ENCODE results near the gene APOL2.
"Not testable (repeated sequence)": the region's sequence is repeated elsewhere in the genome, so short reads cannot be mapped to it uniquely, and the experiment has no call there.

Gene APOL2

GRCh38 chr22:36196254-36197064 is 42.9 kb downstream of the APOL2 start:
- DNase-seq (ENCODE audit: low read depth): no peak

GRCh38 chr22:36194971-36195370 is 44.4 kb downstream of the APOL2 start:
- DNase-seq (ENCODE audit: low read depth): peak; percentile 11

DNA sequence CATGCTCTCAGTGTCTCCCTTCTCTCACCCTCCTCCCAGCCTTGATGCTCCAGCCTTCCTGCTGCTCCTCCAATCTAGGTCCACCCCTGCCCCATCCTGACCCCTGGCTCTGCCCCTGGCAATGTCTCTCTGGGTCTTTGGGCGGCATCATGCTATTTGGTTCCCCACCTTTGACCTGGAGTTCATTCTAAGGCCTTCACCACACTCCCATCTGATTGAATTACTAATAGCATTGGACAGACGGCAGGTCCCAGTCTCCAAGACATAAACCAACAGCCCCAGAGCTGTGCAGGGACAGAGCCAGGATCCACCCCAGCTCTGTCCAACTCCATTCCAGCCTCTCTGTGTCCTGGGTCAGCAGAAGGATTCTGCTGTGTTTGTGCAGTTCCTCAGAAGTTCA is 44.9 kb downstream of the APOL2 start:
- DNase-seq (ENCODE audit: low read depth): no peak

DNA sequence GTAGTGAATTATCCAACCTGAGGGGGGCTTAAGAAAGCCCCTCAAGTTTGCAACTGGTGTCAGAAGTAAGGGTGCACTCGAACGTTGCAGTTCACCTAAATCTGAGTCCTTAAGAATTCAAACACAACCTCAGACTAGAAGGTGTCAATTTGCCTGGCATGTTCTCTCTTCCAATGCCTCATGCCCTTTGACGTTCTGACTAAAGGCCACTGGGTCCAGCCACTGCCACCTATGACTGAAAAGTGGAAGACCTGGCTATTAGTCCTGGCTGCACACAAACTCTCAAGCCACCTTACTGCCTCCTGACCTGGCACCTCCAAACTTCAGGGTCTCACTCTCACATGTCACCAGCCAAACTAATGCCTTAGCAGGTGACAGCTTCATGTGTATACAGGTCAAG is 45.8 kb downstream of the APOL2 start:
- no peak for DNase-seq (ENCODE audit: low read depth)

GRCh38 chr22:36193171-36193570 is 46.2 kb downstream of the APOL2 start:
- DNase-seq (ENCODE audit: low read depth): no peak

- DNase-seq (ENCODE audit: low read depth): no peak
Observed at GRCh38 chr22:36192542-36192941, 46.8 kb downstream of the APOL2 start.

DNA sequence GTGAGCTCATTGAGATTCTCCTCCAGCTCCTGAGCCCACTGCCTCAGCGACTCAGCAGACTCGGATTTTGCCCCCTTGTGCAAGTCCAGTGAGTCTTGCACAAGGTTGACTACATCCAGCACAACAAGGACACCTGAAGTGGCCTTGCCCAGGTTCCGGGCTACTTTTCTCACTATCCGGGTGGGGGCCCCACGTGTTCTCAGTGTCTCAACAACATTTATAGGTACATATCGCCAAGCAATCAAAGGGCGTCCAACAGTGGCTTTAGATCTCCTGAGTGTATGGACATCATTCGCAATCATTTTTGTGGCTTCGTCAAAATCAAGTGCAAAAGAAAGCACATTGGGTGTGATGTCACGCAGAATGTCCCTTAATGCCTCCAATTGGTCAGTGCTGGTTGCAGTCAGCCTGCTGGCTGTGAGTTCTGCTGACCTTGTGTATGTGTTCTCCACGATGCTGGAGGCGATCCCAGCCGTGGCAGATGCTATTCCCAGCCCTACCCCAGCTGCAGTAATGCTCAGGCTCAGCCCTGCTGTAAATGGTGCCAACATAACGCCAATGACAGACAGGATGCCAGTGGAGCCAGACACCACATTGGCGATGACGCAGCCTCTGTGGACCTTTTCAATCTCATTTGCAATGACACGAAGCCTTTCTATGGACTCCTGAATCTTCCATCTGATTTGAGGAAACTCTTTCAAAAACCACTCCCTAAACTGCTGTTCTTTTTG is 48.1 kb downstream of the APOL2 start:
- no peak for DNase-seq (ENCODE audit: low read depth)

- DNase-seq (ENCODE audit: low read depth): not testable (repeated sequence)
Observed at GRCh38 chr22:36187862-36188261, 51.5 kb downstream of the APOL2 start.

DNA sequence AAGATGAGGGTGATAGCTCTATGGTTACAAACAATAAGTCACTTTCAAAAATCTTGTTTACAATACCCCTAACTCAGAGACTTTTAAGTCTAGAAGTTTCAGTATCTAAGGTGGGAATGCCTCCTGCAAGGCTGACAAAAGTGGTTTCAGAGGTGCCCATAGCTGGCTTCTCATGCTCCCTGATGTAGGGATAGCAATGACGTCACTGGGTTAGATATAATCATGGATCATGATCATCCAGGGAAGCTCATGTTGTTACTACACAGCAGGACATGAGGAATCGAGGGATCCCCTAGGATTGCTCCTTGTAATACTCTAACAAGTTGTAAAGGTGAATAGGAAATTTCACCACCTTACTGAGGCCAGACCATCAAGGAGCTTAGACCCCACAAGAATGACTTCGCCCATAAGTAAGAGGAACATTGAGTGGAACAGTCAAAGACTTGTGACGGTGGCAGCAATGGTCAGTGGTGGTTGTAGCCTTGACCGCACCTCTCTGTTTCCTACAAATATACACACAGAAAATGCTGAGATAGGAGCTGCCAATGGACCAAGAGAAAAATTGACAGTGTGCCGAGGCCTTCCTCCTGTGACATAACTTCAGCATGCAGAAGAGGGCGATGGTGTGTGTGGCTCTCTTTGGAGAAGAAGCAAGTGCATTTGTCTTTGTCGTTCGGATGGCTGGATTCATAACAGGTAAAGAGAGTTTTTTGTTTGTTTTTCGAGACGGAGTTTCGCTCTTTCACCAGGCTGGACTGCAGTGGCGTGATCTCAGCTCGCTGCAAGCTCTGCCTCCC is 53.3 kb downstream of the APOL2 start:
- DNase-seq (ENCODE audit: low read depth): no peak

GRCh38 chr22:36184433-36185025 is 54.8 kb downstream of the APOL2 start:
- DNase-seq (ENCODE audit: low read depth): no peak

DNA sequence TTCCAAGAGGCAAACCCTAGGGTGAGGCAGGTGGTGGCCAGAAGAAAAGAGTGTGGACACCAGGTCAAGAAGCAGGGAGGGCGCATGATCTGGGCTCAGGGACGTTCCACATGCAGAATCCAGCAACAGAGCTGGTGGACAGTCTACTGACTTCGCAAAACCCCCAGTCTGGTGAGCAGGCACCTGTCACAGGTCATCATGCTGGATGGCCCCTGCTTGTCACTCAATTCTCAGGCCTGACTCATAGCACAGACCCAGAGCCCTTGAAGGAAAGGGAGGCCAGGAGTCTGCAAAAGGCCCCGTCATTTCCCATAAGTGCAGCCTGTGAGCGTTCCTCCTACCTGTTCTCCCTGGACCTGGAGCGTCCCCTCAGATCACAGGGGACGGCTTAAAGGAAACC is 55.9 kb downstream of the APOL2 start:
- DNase-seq (ENCODE audit: low read depth): no peak

DNA sequence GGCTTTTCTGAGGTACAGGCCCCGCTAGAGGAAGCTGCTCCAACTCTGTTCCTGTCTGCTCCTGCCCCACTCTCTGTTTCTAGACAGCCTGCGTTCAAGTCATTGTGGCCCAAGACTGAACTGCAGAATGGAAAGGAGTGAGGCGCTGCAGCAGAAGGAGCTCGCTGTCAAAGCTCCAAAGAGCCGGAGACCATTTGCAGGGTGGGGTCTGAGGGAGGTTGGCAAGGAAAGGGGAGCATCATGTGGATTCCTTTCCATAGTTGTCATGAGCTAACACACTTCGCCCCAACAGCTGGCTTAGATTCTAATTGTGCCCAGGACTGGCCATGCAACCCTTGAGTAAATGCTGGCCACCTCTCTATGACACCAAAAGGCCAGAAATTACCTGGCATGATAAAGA is 56.5 kb downstream of the APOL2 start:
- no peak for DNase-seq (ENCODE audit: low read depth)

DNA sequence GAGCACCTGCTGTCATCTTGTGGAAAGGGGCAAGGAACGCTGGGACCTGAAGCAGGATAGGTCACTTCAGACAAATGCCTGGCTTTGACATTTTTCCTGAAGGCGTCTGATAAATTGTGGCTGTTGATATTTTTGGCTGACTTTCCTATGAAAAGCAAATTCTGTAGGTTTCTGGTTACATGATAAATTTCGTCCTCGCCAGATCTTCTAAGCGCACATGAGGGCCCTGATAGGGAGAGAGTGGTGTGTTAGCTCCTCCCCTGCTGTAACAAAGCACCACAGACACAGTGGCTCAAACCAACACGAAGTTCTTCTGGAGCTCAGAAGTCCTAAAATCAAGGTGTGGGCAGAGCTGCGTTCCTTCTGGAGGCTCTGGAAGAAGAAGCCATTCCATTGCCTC is 57.3 kb downstream of the APOL2 start:
- no peak for DNase-seq (ENCODE audit: low read depth)

DNA sequence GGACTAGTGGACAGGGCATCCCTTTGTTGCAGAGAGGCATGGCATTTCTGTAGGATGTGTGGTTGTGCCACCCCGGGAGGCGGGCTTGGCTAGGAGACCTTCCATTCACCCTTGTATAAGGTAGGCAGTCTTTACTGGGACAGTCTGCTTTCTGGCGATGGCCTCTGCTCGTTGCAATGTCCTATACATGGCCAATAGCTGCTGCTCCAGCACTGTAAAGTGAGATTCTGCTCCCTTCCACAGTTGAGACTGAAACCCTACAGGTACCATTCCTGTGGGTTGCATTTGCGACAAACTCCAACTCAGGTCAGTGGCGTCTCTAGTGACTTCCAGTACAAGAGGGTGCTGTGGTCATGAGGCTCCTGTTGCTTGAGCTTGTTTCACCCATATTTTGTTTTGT is 58.4 kb downstream of the APOL2 start:
- no peak for DNase-seq (ENCODE audit: low read depth)

DNA sequence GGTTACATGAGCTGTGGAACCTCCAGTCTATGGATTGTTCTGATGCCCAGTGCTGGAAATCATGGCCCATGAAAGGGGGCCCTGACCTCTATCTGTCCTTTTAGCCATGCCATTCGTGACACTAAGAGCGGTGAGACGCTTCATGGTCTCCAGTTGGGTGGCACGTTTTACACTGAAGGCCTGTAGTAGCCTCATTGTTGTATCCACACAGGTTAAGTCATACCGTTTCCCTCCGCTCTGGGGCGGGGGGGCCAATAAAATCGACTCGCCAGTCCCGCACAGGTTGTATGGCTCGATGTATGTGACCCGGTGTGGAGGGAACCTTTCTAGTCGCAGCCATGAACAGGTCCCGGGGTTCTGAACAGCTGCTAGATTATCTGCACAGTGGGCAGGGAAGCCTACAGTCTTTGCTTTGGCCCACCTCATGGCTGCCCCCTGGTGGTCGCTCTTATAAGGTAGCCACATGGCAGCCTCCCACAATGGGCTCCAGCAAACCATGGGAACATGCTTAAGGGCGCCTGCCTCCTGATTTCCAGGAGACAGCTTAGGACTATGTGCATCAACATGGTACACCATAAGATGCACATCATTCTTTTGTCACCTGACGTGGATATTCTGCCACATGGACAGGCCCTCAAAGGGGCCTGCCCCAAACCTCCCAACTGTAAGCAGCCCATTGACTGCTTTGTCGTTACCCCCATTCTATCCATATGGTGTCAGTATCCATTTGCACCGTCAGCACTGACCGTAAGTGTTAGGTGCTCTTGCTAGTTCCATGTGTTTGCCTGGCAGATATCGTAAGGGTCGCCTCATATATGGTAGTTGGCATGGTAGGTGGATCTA is 59.1 kb downstream of the APOL2 start:
- DNase-seq (ENCODE audit: low read depth): peak; percentile 76

GRCh38 chr22:36177160-36177559 is 62.2 kb downstream of the APOL2 start:
- no peak for DNase-seq (ENCODE audit: low read depth)
